HepG2 (cell line): ENCODE measurements around the gene UQCR11. TPM values are rescaled to one million over a fixed set of nuclear protein-coding genes. Genes with fewer than 3 reads are reported as not detected.

Experiments used
- HIC2 ChIP-seq: sonication (generic); formaldehyde crosslinking; IDR thresholded peaks from 2 replicates; pipeline ENCODE4 v1.9.0; 2022; ENCODE audit warnings: low read depth, missing genetic modification reagents
- HOXD1 ChIP-seq: sonication (generic); formaldehyde crosslinking; IDR thresholded peaks from 2 replicates; pipeline ENCODE4 v1.5.0; 2020; ENCODE audit warnings: missing genetic modification reagents
- ISL2 ChIP-seq: sonication (generic); formaldehyde crosslinking; IDR thresholded peaks from 2 replicates; pipeline ENCODE4 v1.5.0; 2020; ENCODE audit warnings: missing genetic modification reagents
- KDM3A ChIP-seq: IDR thresholded peaks from 2 replicates; pipeline ENCODE4 v1.6.1; 2018; ENCODE audit warnings: low read depth, missing compliant biosample characterization
- LCORL ChIP-seq, 2 experiments: fragments of 450-650 bp in 1 of 2; sonication (generic) in 1 of 2; formaldehyde crosslinking in 1 of 2; IDR thresholded peaks; 2 replicates each; pipeline versions ENCODE4 v1.5.0 to v1.6.1; 2017 to 2020; ENCODE audit warnings: antibody characterized with exemption in 1 of 2, missing genetic modification reagents in 1 of 2
- MXD1 ChIP-seq: sonication (generic); formaldehyde crosslinking; IDR thresholded peaks from 2 replicates; pipeline ENCODE4 v1.4.0; 2020; ENCODE audit warnings: mild to moderate bottlenecking, missing genetic modification reagents
- MZF1 ChIP-seq: sonication (generic); formaldehyde crosslinking; IDR thresholded peaks from 2 replicates; pipeline ENCODE4 v1.8.1; 2023; ENCODE audit warnings: mild to moderate bottlenecking, missing genetic modification reagents, borderline replicate concordance
- NAIF1 ChIP-seq: sonication (generic); formaldehyde crosslinking; IDR thresholded peaks from 2 replicates; pipeline ENCODE4 v1.5.0; 2020; ENCODE audit warnings: mild to moderate bottlenecking, missing genetic modification reagents, borderline replicate concordance
- PLSCR1 ChIP-seq: sonication (generic); formaldehyde crosslinking; IDR thresholded peaks from 2 replicates; pipeline ENCODE4 v1.5.0; 2020; ENCODE audit warnings: missing genetic modification reagents, mild to moderate bottlenecking, borderline replicate concordance
- RARG ChIP-seq: sonication (generic); formaldehyde crosslinking; IDR thresholded peaks from 2 replicates; pipeline ENCODE4 v1.4.0; 2020; ENCODE audit warnings: low read depth, mild to moderate bottlenecking, missing genetic modification reagents
- THAP11 ChIP-seq: IDR thresholded peaks from 2 replicates; pipeline ENCODE4 v1.6.1; 2016; ENCODE audit warnings: missing biosample characterization, missing genetic modification reagents
- TMF1 ChIP-seq: sonication (generic); formaldehyde crosslinking; IDR thresholded peaks from 2 replicates; pipeline ENCODE4 v1.8.1; 2022; ENCODE audit warnings: low read depth, missing genetic modification reagents
- ZBTB44 ChIP-seq: sonication (generic); formaldehyde crosslinking; IDR thresholded peaks from 2 replicates; pipeline ENCODE4 v1.4.0; 2020; ENCODE audit warnings: missing genetic modification reagents
- ZNF136 ChIP-seq: sonication (generic); formaldehyde crosslinking; IDR thresholded peaks from 2 replicates; pipeline ENCODE4 v1.8.1; 2022; ENCODE audit warnings: low read depth, mild to moderate bottlenecking, moderate library complexity, missing genetic modification reagents
- ZNF337 ChIP-seq: sonication (generic); formaldehyde crosslinking; IDR thresholded peaks from 2 replicates; pipeline ENCODE4 v1.5.1; 2020; ENCODE audit warnings: missing genetic modification reagents, low read depth, mild to moderate bottlenecking, borderline replicate concordance
- ZNF563 ChIP-seq: sonication (generic); formaldehyde crosslinking; IDR thresholded peaks from 2 replicates; pipeline ENCODE4 v1.8.0; 2022; ENCODE audit warnings: mild to moderate bottlenecking, moderate library complexity, missing genetic modification reagents
- ZNF737 ChIP-seq: sonication (generic); formaldehyde crosslinking; IDR thresholded peaks from 2 replicates; pipeline ENCODE4 v1.5.0; 2020; ENCODE audit warnings: missing genetic modification reagents, mild to moderate bottlenecking, borderline replicate concordance
- ZSCAN21 ChIP-seq: sonication (generic); formaldehyde crosslinking; IDR thresholded peaks from 2 replicates; pipeline ENCODE4 v1.8.0; 2022; ENCODE audit warnings: mild to moderate bottlenecking, missing genetic modification reagents, moderate library complexity, borderline replicate concordance
- polyA plus RNA-seq, 8 experiments: library from polyadenylated mRNA; depleted of rRNA in 3 of 8; stranded (reverse) in 7 of 8; unstranded in 1 of 8; fragments of >200 nt; fragmentation: Illumina TruSeq in 4 of 8; extraction: Trizol in 4 of 8; gene quantifications; 2 replicates each; pipeline versions ENCODE4 v1.2.1 to v1.2.3, GENCODE V29; 2011 to 2016; ENCODE audit warnings: low read depth in 4 of 8, missing spikeins in 1 of 8, mixed read lengths in 1 of 8; ENCODE audit not compliant: insufficient read depth in 1 of 8
- total RNA-seq, 5 experiments: library from RNA; depleted of rRNA; stranded (reverse); fragments of >200 nt; fragmentation: Illumina TruSeq; extraction: Trizol; gene quantifications; 2 replicates each; pipeline ENCODE4 v1.2.3, GENCODE V29; 2016; ENCODE audit warnings: low read depth in 1 of 5
- TF ChIP-seq, protein P1 (sequence below): sonication (generic); formaldehyde crosslinking; IDR thresholded peaks from 2 replicates; pipeline ENCODE4 v1.5.0; 2020; ENCODE audit warnings: mild to moderate bottlenecking, missing genetic modification reagents, borderline replicate concordance

UQCR11 gene
- total and polyA plus RNA-seq, 2 of the 13 experiments (the other 11 are each of a cell fraction or from before 2014, with no cell fraction given) = 125 to 214 TPM

- no peak for TF ChIP-seq HIC2
- 0 out of 2 replicates have a peak, but pooled peaks have one; percentile 67 for TF ChIP-seq ZNF136 (CRISPR knock-in tag)
- no peak; the same call in 1 of the 2 replicates for TF ChIP-seq KDM3A (CRISPR knock-in tag)
- no peak for TF ChIP-seq ZNF337
- no peak for TF ChIP-seq MZF1
- TF ChIP-seq ZNF563 (CRISPR knock-in tag) = no peak
- TF ChIP-seq THAP11 (CRISPR knock-in tag) = peak; percentile 88
- no peak for TF ChIP-seq LCORL (IDR thresholded peaks at IDR 0.05)
- TF ChIP-seq LCORL (CRISPR knock-in tag; IDR thresholded peaks at IDR 0.05) = peak; percentile 15; the same call in 1 of the 2 replicates
- peak; percentile 76 for TF ChIP-seq ISL2 (CRISPR knock-in tag)
- TF ChIP-seq ZBTB44 (CRISPR knock-in tag) = no peak
- no peak for TF ChIP-seq RARG (CRISPR knock-in tag)
- peak; percentile 81 for TF ChIP-seq ZSCAN21
- TF ChIP-seq, protein P1, sequence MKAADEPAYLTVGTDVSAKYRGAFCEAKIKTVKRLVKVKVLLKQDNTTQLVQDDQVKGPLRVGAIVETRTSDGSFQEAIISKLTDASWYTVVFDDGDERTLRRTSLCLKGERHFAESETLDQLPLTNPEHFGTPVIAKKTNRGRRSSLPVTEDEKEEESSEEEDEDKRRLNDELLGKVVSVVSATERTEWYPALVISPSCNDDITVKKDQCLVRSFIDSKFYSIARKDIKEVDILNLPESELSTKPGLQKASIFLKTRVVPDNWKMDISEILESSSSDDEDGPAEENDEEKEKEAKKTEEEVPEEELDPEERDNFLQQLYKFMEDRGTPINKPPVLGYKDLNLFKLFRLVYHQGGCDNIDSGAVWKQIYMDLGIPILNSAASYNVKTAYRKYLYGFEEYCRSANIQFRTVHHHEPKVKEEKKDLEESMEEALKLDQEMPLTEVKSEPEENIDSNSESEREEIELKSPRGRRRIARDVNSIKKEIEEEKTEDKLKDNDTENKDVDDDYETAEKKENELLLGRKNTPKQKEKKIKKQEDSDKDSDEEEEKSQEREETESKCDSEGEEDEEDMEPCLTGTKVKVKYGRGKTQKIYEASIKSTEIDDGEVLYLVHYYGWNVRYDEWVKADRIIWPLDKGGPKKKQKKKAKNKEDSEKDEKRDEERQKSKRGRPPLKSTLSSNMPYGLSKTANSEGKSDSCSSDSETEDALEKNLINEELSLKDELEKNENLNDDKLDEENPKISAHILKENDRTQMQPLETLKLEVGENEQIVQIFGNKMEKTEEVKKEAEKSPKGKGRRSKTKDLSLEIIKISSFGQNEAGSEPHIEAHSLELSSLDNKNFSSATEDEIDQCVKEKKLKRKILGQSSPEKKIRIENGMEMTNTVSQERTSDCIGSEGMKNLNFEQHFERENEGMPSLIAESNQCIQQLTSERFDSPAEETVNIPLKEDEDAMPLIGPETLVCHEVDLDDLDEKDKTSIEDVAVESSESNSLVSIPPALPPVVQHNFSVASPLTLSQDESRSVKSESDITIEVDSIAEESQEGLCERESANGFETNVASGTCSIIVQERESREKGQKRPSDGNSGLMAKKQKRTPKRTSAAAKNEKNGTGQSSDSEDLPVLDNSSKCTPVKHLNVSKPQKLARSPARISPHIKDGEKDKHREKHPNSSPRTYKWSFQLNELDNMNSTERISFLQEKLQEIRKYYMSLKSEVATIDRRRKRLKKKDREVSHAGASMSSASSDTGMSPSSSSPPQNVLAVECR = peak; percentile 48; the same call in 1 of the 2 replicates
- 0 out of 2 replicates have a peak, but pooled peaks have one; percentile 61 for TF ChIP-seq NAIF1 (CRISPR knock-in tag)
- no peak for TF ChIP-seq TMF1
- TF ChIP-seq HOXD1 (CRISPR knock-in tag) = peak; percentile 33; the same call in 1 of the 2 replicates
- no peak for TF ChIP-seq ZNF737 (CRISPR knock-in tag)
- TF ChIP-seq PLSCR1 (CRISPR knock-in tag) = no peak
- TF ChIP-seq MXD1 = no peak
Observed at GRCh38 chr19:1652471-1653299, 47.4 kb upstream of the UQCR11 start, which contains the start of gene TCF3 (continued).
